Measurements from ENCODE around the gene C11orf21.

DNA sequence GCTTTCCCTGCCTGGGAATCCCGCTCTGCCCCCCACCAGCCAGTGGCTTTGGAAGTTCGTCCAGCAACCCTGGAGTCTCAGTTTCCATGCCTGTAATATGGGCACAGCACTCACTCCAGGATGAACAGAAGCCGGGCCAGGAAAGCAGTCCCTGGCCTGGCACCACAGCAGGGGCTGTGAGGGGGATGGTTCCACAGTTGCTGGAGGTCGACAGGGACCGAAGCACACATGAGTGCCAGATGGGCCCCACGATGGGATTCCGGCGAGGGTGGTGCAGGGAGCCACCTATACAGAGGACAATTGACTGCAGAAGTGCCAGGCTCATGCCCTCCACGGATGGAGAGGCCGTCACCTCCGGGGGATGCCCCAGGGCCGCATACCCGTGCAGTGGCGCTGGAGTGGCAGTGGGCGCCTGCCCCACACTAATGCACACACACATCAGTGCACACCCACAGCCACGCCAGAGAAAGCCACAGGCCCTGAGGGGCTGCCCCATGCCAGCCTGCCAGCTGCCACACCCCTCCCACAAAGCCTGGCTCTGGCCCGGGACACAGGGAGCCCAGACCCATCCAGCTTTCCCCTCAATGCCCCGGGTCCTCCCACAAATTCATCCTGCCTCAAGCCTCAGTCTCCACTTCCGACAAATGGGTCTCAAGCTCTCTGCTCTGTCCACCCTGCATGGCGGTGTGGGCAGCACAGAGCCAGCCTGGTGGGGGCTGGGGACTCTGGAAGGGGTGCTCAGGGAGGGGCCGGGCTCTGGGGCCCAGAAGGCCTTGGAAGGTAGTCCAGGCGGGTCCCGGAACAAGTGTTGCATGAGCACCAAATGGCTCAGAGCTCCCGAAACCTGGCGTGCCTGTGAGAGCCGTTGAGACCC lies 41.0 kb downstream of the C11orf21 start:
- TF ChIP-seq, protein P1, sequence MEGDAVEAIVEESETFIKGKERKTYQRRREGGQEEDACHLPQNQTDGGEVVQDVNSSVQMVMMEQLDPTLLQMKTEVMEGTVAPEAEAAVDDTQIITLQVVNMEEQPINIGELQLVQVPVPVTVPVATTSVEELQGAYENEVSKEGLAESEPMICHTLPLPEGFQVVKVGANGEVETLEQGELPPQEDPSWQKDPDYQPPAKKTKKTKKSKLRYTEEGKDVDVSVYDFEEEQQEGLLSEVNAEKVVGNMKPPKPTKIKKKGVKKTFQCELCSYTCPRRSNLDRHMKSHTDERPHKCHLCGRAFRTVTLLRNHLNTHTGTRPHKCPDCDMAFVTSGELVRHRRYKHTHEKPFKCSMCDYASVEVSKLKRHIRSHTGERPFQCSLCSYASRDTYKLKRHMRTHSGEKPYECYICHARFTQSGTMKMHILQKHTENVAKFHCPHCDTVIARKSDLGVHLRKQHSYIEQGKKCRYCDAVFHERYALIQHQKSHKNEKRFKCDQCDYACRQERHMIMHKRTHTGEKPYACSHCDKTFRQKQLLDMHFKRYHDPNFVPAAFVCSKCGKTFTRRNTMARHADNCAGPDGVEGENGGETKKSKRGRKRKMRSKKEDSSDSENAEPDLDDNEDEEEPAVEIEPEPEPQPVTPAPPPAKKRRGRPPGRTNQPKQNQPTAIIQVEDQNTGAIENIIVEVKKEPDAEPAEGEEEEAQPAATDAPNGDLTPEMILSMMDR (IDR thresholded peaks at IDR 0.05) = no peak
- no peak for TF ChIP-seq POLR2A (IDR thresholded peaks at IDR 0.05)
